GM19463 (cell line): ENCODE measurements around the gene FANCM.
A peak's percentile ranks its signal among the peaks of the same experiment; 100 is the strongest.
"Not testable (repeated sequence)": the region's sequence is repeated elsewhere in the genome, so short reads cannot be mapped to it uniquely, and the experiment has no call there.

Experiments used
- ATAC-seq: cut with Tn5 transposase; IDR thresholded peaks from one replicate; pipeline ENCODE4 v1.9.1; 2021; ENCODE audit warnings: mild to moderate bottlenecking, moderate library complexity; ENCODE audit not compliant: unreplicated experiment

The FANCM gene

GRCh38 chr14:45136399-45136798 lies 669 bp downstream of the FANCM start:
- no peak for ATAC-seq

DNA sequence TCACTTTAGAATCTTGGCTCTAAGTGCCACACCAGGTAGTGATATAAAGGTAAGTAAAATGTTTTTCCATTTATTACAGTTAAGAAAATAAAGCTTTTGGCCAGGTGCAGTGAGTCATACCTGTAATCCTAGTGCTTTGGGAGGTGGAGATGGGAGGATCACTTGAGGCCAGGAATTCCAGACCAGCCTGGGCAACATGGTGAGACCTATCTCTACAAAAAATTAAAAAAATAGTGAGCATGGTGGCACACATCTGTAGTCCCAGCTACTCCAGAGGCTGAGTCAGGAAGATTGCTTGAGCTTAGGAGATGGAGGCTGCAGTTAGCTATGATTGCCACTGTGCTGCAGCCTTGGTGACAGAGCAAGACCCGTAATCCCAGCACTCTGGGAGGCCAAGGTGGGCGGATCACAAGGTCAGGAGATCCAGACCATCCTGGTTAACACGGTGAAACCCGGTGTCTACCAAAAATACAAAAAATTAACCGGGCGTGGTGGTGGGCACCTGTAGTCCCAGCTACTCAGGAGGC lies 5.0 kb downstream of the FANCM start:
- ATAC-seq: no peak

GRCh38 chr14:45142083-45142482 lies 6.4 kb downstream of the FANCM start:
- not testable (repeated sequence) for ATAC-seq

DNA sequence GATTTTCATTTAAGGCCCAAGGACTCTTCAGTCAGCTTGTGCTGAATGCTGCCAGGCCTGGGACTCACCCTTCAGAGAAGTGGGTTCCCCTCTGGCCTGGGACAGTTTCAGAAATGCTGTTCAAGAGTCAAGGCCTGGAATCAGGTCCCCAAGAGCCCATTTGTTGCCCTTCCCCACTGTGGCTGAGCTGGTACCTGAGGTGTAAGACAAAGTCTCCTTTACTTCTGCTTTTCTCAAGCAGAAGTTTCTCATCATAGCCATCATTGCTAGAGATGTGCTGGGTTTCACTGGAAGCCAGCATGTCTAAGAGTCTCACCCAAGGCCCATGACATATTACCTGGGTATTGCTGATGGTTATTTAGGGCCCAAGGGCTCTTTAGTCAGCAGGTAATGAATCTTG lies 8.9 kb downstream of the FANCM start:
- peak; percentile 55 for ATAC-seq

GRCh38 chr14:45145214-45145613 lies 9.5 kb downstream of the FANCM start:
- ATAC-seq: peak; percentile 63

- no peak for ATAC-seq
Measured at GRCh38 chr14:45149602-45150001, 13.9 kb downstream of the FANCM start.

DNA sequence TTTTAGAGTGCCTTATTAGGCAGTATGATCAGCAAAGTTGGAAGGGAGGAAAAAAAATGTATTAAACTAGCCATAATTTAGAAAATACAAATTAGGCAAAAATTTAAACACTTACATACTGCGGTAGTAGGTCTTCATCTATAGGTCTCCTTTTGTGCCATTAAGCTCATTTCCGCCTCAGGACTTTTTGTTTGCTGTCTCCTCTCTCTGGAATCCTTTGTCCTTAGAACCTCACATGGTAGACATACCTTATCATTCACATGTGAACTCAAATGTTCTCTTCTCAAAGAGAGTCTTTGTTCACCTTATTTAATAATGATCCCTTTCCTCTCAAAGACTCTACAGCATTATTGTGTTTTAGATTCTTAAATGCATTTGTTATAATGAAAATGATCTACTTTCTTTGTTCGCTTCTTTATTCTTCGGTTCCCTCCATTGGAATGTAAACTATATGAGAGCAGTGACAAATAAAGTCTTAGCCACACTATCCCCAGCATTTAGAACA lies 14.7 kb downstream of the FANCM start:
- no peak for ATAC-seq

- peak; percentile 66 for ATAC-seq
Measured at GRCh38 chr14:45156067-45156466, 20.3 kb downstream of the FANCM start.

GRCh38 chr14:45169906-45170305 lies 34.2 kb downstream of the FANCM start:
- ATAC-seq: no peak

GRCh38 chr14:45177076-45177475 lies 41.3 kb downstream of the FANCM start:
- no peak for ATAC-seq

DNA sequence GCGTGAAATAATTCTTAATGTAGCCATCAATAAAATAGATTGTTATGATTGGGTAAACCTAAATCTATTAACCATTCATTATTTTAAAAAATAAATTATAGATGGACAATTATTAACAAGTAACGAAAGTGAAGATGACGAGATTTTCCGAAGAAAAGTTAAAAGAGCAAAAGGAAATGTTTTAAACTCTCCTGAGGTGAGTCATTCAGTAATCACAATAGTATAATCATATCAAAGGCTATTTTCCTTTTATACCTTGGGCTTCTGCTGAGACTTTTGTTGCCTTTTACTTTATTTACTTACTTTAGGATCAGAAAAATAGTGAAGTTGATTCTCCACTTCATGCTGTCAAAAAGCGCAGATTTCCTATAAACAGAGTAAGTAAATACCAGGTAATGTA lies 45.6 kb downstream of the FANCM start:
- ATAC-seq: no peak

- no peak for ATAC-seq
Measured at GRCh38 chr14:45181806-45182205, 46.1 kb downstream of the FANCM start.

DNA sequence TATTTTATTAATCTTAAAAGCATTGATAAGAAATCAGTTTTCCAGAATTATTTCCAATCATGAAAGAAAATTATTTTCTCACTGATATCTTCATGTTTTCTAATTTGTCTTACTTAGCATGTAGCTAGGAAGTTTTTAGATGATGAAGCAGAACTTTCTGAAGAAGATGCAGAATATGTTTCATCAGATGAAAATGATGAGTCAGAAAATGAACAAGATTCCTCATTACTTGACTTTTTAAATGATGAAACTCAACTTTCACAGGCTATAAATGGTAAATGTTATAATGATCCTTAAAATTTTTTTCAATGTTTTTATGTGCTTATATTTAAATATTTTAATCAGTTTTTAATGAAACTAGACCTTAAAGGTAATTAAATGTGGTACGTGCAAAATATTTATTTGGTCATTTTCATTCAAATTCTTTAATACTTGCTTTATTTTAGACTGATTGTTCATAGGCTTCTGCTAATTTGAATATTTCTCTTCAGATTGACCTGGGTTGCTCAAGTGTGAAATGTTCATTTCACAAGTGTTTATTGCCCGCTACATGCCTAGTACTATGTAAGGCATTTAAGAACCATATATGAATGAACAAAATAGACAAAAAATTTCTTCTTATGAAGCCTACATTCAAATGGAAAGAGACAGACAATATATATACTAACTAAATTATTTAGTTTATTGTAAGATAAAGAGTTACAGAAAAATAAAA lies 49.5 kb downstream of the FANCM start:
- ATAC-seq: no peak

- ATAC-seq: no peak
Measured at GRCh38 chr14:45194964-45195363, 59.2 kb downstream of the FANCM start.

GRCh38 chr14:45198551-45198950 lies 62.8 kb downstream of the FANCM start:
- ATAC-seq: no peak

DNA sequence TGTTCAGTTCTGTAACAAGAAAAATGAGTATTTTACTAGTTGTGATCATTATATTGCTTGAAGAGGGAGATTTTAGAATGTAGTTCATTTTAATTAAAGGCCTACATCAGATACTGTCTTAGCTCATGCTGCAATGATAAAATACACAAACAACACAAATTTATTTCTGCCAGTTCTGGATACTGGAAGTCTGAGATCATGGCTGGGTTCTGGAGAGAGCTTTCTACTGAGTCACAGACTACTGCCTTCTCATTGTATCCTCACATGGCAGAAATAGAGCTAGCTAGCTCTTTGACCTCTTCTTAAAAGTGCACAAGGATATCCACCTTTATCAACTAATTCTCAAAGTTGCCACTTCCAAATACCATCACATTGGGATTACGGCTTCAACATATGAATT lies 63.5 kb downstream of the FANCM start:
- no peak for ATAC-seq

DNA sequence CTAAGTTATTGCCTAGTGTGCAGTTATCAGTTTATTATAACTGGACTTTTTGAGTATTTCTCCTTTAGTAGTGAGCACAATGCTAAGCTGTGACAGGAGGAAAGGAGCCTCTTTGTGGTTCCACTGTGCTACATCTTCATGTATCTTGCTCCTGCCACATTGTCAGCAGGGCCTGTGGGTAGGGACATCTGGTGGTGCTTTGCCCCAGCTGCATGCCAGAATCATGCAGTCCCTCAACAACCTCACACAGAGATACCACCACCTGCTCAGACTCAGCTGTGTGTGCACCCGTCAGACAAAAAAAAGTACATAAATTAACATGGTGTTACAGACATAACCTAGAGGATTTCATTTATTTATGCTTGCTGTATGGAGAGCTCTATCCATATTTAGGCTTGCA lies 66.2 kb downstream of the FANCM start:
- peak; percentile 88 for ATAC-seq

DNA sequence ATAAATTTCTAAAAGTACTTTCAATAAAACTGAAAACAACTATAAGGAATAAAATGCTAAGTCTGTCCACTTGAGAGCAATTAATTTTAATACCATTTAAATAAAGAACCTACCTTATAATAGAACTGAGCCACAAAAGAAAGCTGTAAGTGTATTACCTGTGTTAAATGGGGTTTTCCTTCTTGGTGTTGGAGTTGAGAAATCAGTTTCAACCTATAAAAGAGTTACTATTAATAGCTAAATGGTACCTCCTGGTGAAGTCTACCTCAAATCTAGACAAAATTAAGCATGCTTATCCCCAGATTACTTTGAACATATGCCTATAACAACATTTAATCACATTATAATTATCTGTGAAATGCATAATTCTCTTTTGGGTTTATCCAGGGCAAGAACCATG lies 68.5 kb downstream of the FANCM start:
- ATAC-seq: no peak

- no peak for ATAC-seq
Measured at GRCh38 chr14:45210159-45210558, 74.4 kb downstream of the FANCM start.

- ATAC-seq: no peak
Measured at GRCh38 chr14:45211295-45211694, 75.6 kb downstream of the FANCM start.

DNA sequence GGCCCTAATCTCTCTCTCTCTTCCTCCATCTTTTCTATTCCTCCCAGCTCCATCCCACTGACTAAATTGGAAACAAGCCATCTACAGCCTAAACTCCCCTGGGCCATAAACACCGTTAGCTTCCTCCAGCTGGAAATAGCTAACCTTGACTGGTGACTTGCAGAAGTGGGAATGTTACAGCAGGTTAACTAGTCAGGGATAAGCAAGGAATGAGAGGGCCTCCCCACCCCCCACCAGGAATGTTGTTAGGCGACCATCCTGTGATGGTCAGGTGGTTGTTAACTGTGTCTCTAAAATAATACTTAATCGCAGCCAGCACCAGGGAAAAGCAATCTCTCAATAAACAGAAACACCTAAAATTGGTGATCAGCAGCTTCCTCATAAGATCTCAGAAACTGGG lies 76.5 kb downstream of the FANCM start:
- no peak for ATAC-seq

DNA sequence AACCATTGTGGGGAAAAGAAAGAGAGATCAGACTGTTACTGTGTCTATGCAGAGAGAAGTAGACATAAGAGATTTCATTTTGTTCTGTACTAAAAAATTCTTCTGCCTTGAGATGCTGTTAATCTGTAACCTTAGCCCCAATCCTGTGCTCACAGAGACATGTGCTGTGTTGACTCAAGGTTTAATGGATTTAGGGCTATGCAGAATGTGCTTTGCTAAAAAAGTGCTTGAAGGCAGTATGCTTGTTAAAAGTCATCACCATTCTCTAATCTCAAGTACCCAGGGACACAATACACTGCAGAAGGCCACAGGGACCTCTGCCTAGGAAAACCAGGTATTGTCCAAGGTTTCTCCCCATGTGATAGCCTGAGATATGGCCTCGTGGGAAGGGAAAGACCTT lies 78.0 kb downstream of the FANCM start:
- not testable (repeated sequence) for ATAC-seq

DNA sequence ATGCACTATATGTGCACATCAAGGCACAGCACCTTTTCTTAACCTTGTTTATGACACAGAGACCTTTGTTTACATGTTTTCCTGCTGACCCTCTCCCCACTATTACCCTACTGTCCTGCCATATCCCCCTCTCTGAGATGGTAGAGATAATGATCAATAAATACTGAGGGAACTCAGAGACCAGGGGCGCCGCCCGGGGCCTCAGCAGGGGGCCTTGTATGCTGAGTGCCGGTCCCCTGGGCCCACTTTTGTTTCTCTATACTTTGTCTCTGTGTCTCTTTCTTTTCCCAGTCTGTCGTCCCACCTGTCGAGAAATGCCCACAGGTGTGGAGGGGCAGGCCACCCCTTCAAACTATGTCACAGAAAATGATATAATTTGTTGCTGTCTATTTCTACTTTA lies 78.6 kb downstream of the FANCM start:
- not testable (repeated sequence) for ATAC-seq
